Epithelial cell of esophagus (primary cell): ENCODE measurements around the gene RANBP3.

ENCODE experiments used
- DNase-seq: peaks from one replicate; pipeline ENCODE4 v3.0.0; 2010; ENCODE audit warnings: low read depth
- H3K4me3 ChIP-seq: 2 replicates; pipeline ENCODE4 v1.5.1; 2011; ENCODE audit warnings: mild to moderate bottlenecking, low read length, control low read depth
- CTCF ChIP-seq: IDR thresholded peaks from 2 replicates; pipeline ENCODE4 v1.5.1; 2011; ENCODE audit warnings: low read depth, mild to moderate bottlenecking, low read length, control low read depth, inconsistent platforms; ENCODE audit not compliant: insufficient read depth; ENCODE audit errors: missing control alignments

RANBP3 gene

GRCh38 chr19:5996623-5997320 is 18.8 kb upstream of the RANBP3 start:
- H3K4me3 ChIP-seq, result no peak overlapping the region
- no peak for TF ChIP-seq CTCF
- DNase-seq, result no peak

GRCh38 chr19:5996102-5996501 is 18.2 kb upstream of the RANBP3 start:
- no peak for TF ChIP-seq CTCF

GRCh38 chr19:5995606-5996005 is 17.7 kb upstream of the RANBP3 start:
- TF ChIP-seq CTCF, result no peak
- H3K4me3 ChIP-seq, result no peak overlapping the region
- no peak for DNase-seq

More at GRCh38 chr19:5996102-5996501, 18.2 kb upstream of the RANBP3 start:
- no peak overlapping the region for H3K4me3 ChIP-seq
- no peak for DNase-seq

DNA sequence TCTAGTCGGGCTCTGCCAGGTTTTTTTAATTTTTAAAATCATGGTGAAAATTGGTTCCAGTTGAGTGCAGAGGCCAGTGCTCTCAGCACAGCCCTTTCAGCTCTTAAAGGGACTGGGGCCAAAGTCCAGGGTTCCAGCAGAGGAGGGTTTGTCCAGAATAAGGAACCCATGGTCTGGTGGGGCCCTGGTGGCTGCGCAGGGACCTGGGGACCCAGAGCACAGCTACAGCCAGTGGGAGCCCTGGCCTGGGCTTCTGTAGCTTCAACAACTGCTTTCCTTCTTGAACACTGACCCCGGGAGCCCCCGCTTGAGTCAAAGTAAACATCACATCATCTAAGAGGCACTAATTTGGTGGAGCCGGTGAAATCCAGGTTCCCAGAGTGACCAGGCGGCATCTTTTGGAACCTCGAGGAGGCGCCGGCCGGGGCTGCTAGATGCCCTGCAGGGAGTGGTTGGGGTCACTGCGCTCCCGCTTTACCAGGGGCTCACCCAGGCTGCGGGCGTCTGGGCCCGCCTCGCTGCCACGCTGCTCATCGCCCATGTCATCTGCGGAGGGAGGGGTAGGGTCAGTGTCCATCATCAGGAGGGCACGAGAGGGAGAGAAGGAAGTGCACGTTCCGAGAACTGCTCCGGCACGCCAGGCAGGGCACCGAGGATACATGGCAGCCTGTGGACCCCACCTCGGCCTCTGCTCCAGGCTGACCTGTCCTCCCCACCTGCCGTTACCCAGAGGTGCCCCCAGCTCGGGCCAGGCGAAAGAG is 16.6 kb upstream of the RANBP3 start:
- H3K4me3 ChIP-seq, result no peak overlapping the region
- no peak for TF ChIP-seq CTCF
- DNase-seq, result no peak

DNA sequence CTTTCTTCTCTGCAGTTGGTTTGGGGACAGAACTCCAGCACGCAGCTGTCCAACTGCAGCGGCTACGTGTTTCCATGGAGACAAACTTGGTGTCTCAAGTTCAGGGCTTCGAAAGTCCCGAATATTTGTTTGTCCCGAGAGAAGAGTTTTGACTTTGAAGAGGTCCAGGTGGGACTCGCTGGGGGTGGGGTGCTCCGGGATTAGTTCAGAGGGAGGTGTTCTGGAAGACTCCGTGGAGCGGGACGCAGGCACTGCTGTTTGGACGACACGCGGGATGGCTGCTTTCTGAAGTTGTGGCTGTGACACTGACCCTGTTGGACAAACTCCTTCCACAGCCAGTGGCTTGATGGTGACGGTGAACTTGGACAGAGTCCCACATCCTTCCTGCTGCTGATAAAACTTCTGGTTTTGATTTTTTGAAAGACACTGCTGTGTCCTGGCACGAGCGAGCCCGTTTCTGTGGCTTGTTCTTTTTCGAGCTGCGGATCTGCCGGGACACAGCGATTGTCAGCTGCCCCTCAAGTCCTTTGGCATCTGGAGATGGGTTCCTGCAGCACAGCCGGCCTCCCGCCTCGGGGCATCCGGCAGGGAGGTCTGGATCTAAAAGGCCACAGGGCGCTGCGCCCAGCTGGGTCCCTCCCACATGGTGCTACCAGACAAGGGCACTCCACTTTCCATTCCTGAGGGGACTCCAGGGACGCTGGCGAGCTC is 15.9 kb upstream of the RANBP3 start:
- H3K4me3 ChIP-seq, result no peak overlapping the region
- DNase-seq, result no peak
- no peak for TF ChIP-seq CTCF

- TF ChIP-seq CTCF, result no peak
- no peak overlapping the region for H3K4me3 ChIP-seq
- no peak for DNase-seq
These were observed 15.3 kb upstream of the RANBP3 start for GRCh38 chr19:5993201-5993600.

DNA sequence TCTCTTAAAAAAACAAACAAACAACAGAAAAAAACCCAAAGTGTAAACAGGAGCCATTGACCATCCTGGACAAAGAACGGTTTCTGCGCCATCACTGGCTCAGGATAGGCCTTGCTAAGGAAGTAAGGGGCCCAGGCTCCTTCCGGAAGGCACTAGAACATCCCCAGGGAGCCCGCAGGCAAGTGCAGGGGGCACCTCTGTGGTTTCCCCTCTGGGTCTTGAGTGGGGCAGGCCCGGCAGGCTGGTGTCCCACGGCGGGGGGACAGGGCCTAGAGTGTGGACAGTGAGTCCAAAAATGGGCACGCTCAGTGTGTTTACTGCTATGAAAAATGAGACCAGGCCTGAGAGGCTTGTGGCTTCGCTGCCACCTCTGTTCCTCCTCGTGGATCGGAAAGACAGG is 14.8 kb upstream of the RANBP3 start:
- no peak overlapping the region for H3K4me3 ChIP-seq
- DNase-seq, result no peak
- no peak for TF ChIP-seq CTCF
